ENCODE data around the gene OSBPL5.

OSBPL5 gene

DNA sequence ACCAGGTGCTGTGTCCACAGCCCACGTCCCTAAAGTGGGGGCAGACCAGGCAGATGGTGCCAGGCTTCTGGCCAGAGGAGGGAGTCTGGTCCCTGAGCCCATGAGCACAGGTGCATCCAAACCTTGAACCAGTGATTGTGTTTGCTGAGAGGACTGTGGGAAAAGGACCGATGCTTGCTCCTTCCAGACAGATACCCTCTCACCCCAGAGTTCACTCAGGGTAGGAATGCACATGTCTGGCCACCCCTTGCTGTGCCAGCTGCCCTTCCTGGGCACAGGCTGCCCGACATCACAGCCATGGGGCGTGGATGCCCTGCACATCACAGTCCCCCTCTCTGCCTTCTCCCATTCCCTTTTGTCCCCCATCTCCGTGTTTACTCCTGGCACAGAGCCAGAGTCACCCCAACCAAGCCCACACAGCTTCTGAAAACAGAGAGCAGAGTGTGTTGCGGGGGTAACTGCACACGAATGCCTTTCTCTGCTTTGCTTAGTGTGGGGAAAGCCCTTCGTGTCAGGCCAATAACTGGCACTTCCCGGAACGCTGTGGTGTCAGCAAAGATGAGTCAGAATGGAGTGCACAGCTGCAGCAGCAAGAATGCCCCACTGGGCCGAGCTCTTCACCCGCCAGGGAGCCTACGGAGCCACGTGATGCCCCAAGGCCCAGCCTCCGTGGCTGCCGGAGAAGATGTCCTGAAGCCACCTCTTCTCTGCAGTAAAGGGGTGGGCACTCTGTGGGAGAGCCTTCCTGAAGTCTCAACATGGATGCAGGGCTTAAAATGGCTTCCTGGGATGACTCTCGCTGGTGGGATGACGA is 115.5 kb downstream of the OSBPL5 start:
- Histone ChIP-seq H3K9me3 (ENCODE audit: insufficient read depth, low read length) (no peaks in the 10 kb centered on the region), H3K9ac (ENCODE audit: low read length) (peak overlapping the region; percentile 53), H3K4me3 (ENCODE audit: low read length) (peak overlapping the region; percentile 69), H3K79me2 (ENCODE audit: low read length) (peaks cover 89% of the 10 kb centered on the region), H3K4me1 (ENCODE audit: low read length) (peaks cover 46% of the 10 kb centered on the region), H3K27ac (ENCODE audit: low read length) (peak overlapping the region; percentile 79), H4K20me1 (ENCODE audit: insufficient read depth, low read length) (peaks cover 58% of the 10 kb centered on the region), H3K36me3 (replicated peaks; ENCODE audit: low read depth, low read length) (peaks cover 29% of the 10 kb centered on the region), H2AFZ (ENCODE audit: low read depth, low read length) (no peak overlapping the region), H3K4me2 (ENCODE audit: low read length) (peak overlapping the region; percentile 94), H3K27me3 (ENCODE audit: low read depth, low read length) (no peaks in the 10 kb centered on the region)
- TF ChIP-seq, protein P1, sequence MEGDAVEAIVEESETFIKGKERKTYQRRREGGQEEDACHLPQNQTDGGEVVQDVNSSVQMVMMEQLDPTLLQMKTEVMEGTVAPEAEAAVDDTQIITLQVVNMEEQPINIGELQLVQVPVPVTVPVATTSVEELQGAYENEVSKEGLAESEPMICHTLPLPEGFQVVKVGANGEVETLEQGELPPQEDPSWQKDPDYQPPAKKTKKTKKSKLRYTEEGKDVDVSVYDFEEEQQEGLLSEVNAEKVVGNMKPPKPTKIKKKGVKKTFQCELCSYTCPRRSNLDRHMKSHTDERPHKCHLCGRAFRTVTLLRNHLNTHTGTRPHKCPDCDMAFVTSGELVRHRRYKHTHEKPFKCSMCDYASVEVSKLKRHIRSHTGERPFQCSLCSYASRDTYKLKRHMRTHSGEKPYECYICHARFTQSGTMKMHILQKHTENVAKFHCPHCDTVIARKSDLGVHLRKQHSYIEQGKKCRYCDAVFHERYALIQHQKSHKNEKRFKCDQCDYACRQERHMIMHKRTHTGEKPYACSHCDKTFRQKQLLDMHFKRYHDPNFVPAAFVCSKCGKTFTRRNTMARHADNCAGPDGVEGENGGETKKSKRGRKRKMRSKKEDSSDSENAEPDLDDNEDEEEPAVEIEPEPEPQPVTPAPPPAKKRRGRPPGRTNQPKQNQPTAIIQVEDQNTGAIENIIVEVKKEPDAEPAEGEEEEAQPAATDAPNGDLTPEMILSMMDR (IDR thresholded peaks at IDR 0.05; ENCODE audit: low read depth, low read length), result peak; percentile 48
- no peak for TF ChIP-seq EZH2phosphoT487 (IDR thresholded peaks at IDR 0.05; ENCODE audit: low read depth)

DNA sequence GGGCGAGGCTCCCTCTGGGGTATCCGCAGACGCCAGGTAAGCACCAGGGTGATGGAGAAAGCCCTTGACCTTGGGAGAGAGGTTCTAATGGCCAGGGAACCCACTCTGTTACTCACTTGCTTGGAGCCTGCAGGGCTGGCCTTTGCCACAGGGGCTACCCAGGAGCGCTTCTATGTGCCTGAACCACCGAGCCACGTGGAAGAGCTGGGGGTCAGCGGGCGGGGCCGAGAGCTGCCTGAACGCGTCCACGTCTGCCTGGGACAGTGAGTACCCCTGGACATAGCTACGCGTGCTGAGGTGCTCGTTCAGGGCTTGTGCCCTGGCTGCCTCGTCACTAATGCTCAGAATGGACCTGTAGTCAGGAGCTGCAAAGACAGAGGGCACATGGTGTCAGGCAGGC is 117.5 kb downstream of the OSBPL5 start:
- Histone ChIP-seq H3K27me3 (ENCODE audit: low read depth, low read length) (no peaks in the 10 kb centered on the region), H3K9ac (ENCODE audit: low read length) (no peak overlapping the region), H4K20me1 (ENCODE audit: insufficient read depth, low read length) (peaks cover 54% of the 10 kb centered on the region), H3K36me3 (replicated peaks; ENCODE audit: low read depth, low read length) (peaks cover 22% of the 10 kb centered on the region), H2AFZ (ENCODE audit: low read depth, low read length) (no peak overlapping the region), H3K4me1 (ENCODE audit: low read length) (peaks cover 37% of the 10 kb centered on the region), H3K27ac (ENCODE audit: low read length) (no peak overlapping the region), H3K4me2 (ENCODE audit: low read length) (no peak overlapping the region), H3K79me2 (ENCODE audit: low read length) (peaks cover 92% of the 10 kb centered on the region), H3K9me3 (ENCODE audit: insufficient read depth, low read length) (no peaks in the 10 kb centered on the region), H3K4me3 (ENCODE audit: low read length) (no peak overlapping the region)
- no peak for TF ChIP-seq EZH2phosphoT487 (IDR thresholded peaks at IDR 0.05; ENCODE audit: low read depth)
- TF ChIP-seq, protein P1 (IDR thresholded peaks at IDR 0.05; ENCODE audit: low read depth, low read length), result no peak

DNA sequence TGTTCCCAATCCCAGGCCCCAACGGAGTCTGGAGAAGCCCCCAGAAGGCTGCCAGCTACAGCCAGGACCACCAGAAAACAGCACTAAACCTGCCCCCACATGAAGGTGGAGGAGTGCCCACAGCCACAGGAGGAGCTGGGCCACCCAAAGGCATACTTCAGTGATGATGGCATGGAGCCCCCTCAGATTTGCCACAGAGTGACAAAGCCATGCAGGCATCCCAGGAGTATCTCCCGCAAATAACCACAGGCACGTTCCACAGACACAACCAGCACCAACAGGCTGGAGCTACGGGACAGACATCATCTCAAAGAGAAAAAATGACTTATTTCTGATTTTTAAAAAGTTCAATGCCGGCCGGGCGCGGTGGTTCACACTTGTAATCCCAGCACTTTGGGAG is 118.5 kb downstream of the OSBPL5 start:
- no peak overlapping the region for H3K4me2 ChIP-seq (ENCODE audit: low read length)
- no peak overlapping the region for H3K4me3 ChIP-seq (ENCODE audit: low read length)
- no peaks in the 10 kb centered on the region for H3K9me3 ChIP-seq (ENCODE audit: insufficient read depth, low read length)
- H2AFZ ChIP-seq (ENCODE audit: low read depth, low read length), result no peak overlapping the region
- peaks cover 27% of the 10 kb centered on the region for H3K4me1 ChIP-seq (ENCODE audit: low read length)
- peaks cover 55% of the 10 kb centered on the region for H4K20me1 ChIP-seq (ENCODE audit: insufficient read depth, low read length)
- H3K36me3 ChIP-seq (replicated peaks; ENCODE audit: low read depth, low read length), result peaks cover 17% of the 10 kb centered on the region
- TF ChIP-seq EZH2phosphoT487 (IDR thresholded peaks at IDR 0.05; ENCODE audit: low read depth), result no peak
- TF ChIP-seq, protein P1 (IDR thresholded peaks at IDR 0.05; ENCODE audit: low read depth, low read length), result no peak
- H3K9ac ChIP-seq (ENCODE audit: low read length), result no peak overlapping the region
- H3K27me3 ChIP-seq (ENCODE audit: low read depth, low read length), result no peaks in the 10 kb centered on the region
- H3K79me2 ChIP-seq (ENCODE audit: low read length), result peaks cover 85% of the 10 kb centered on the region
- H3K27ac ChIP-seq (ENCODE audit: low read length), result no peak overlapping the region

DNA sequence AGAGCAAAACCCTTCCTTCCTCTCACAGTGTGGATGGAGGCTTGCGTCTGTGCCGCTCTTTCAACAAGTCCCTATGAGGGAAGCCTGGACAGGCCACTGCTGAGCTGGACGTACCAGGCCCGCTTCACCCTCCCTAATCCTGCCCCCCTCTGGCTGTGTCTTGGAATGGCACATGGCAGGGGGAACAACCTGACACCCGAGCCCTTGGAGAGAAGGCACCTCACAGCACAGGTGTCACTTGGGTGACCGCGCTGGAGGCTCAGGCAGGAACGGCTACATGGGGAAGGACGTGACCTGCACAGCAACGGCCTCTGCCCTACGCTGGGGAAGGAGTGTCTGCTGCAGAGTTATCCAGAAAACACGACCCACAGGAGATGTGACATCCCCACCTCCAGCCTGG is 118.9 kb downstream of the OSBPL5 start:
- no peak overlapping the region for H3K27ac ChIP-seq (ENCODE audit: low read length)
- H3K36me3 ChIP-seq (replicated peaks; ENCODE audit: low read depth, low read length), result peaks cover 19% of the 10 kb centered on the region
- H3K79me2 ChIP-seq (ENCODE audit: low read length), result peaks cover 80% of the 10 kb centered on the region
- H3K9ac ChIP-seq (ENCODE audit: low read length), result no peak overlapping the region
- peaks cover 23% of the 10 kb centered on the region for H3K4me1 ChIP-seq (ENCODE audit: low read length)
- H3K4me2 ChIP-seq (ENCODE audit: low read length), result no peak overlapping the region
- H4K20me1 ChIP-seq (ENCODE audit: insufficient read depth, low read length), result peaks cover 50% of the 10 kb centered on the region
- no peaks in the 10 kb centered on the region for H3K27me3 ChIP-seq (ENCODE audit: low read depth, low read length)
- H2AFZ ChIP-seq (ENCODE audit: low read depth, low read length), result no peak overlapping the region
- TF ChIP-seq, protein P1 (IDR thresholded peaks at IDR 0.05; ENCODE audit: low read depth, low read length), result peak; percentile 33
- no peak for TF ChIP-seq EZH2phosphoT487 (IDR thresholded peaks at IDR 0.05; ENCODE audit: low read depth)
- no peaks in the 10 kb centered on the region for H3K9me3 ChIP-seq (ENCODE audit: insufficient read depth, low read length)
- H3K4me3 ChIP-seq (ENCODE audit: low read length), result no peak overlapping the region
